Naive thymus-derived CD4-positive, alpha-beta T cell (primary cell): Measurements from ENCODE around the gene DNAH3. TPM values are rescaled to one million over a fixed set of nuclear protein-coding genes. Genes with fewer than 3 reads are reported as not detected.

Source experiments
- ATAC-seq: fragments of 150-1000 bp; cut with Tn5 transposase; 2 replicates; pipeline ENCODE4 v1.10.0; 2021; ENCODE audit warnings: mild to moderate bottlenecking, moderate library complexity
- CTCF ChIA-PET: fragments of 350-600 bp; sonication (Branson Sonifier 250); formaldehyde crosslinking; loops from one replicate; lab custom pipeline; 2021; ENCODE audit warnings: antibody characterized with exemption; lab: Charles Lee
- POLR2A ChIA-PET: fragments of 350-600 bp; sonication (Branson Sonifier 250); formaldehyde crosslinking; loops from one replicate; lab custom pipeline; 2021; ENCODE audit warnings: antibody characterized with exemption, inconsistent platforms; lab: Charles Lee
- DNase-seq, 9 donors: peaks; one replicate each; pipeline versions ENCODE4 v3.0.0 to v3.0.0-alpha.2; 2020 to 2022; ENCODE audit warnings: mixed read lengths in 1 of 9
- H3K27ac ChIP-seq: one replicate; pipeline ENCODE4 v1.7.0; 2013; ENCODE audit warnings: mild to moderate bottlenecking, low read depth, low read length, moderate library complexity
- H3K27me3 ChIP-seq, 2 donors: one replicate each; pipeline ENCODE4 v1.7.0; 2013; ENCODE audit warnings: low read length in 2 of 2, mild to moderate bottlenecking in 2 of 2, moderate library complexity in 2 of 2; ENCODE audit not compliant: control insufficient read depth in 2 of 2, insufficient read depth in 2 of 2
- H3K36me3 ChIP-seq, 3 experiments: 1 replicate in 2 of 3; 2 replicates in 1 of 3; pipeline ENCODE4 v1.7.0; 2013; ENCODE audit warnings: low read length in 3 of 3, mild to moderate bottlenecking in 3 of 3, moderate library complexity in 1 of 3; ENCODE audit not compliant: insufficient read depth in 3 of 3, control insufficient read depth in 2 of 3
- H3K4me1 ChIP-seq, 2 donors: one replicate each; pipeline ENCODE4 v1.7.0; 2013; ENCODE audit warnings: low read length in 2 of 2, mild to moderate bottlenecking in 2 of 2, moderate library complexity in 1 of 2; ENCODE audit not compliant: control insufficient read depth in 2 of 2, insufficient read depth in 2 of 2
- H3K4me3 ChIP-seq: 2 replicates; pipeline ENCODE4 v1.7.0; 2013; ENCODE audit warnings: mild to moderate bottlenecking, low read length
- H3K9me3 ChIP-seq, 3 experiments: 1 replicate in 2 of 3; 2 replicates in 1 of 3; pipeline ENCODE4 v1.7.0; 2013; ENCODE audit warnings: low read length in 3 of 3; ENCODE audit not compliant: control insufficient read depth in 2 of 3
- H3K27ac Mint-ChIP-seq, 9 donors: one replicate each; pipeline ENCODE4 v1.8.0; 2020 to 2022; ENCODE audit warnings: mixed read lengths in 9 of 9, mild to moderate bottlenecking in 8 of 9, moderate library complexity in 5 of 9, inconsistent platforms in 2 of 9
- H3K27me3 Mint-ChIP-seq, 5 donors: one replicate each; pipeline ENCODE4 v1.8.0; 2021 to 2022; ENCODE audit warnings: mixed read lengths in 5 of 5, mild to moderate bottlenecking in 1 of 5
- H3K36me3 Mint-ChIP-seq, 5 donors: one replicate each; pipeline ENCODE4 v1.8.0; 2020 to 2022; ENCODE audit warnings: mixed read lengths in 5 of 5, mild to moderate bottlenecking in 3 of 5, inconsistent platforms in 1 of 5
- H3K4me1 Mint-ChIP-seq, 7 donors: one replicate each; pipeline ENCODE4 v1.8.0; 2020 to 2022; ENCODE audit warnings: mixed read lengths in 7 of 7, mild to moderate bottlenecking in 3 of 7, inconsistent platforms in 1 of 7
- H3K4me3 Mint-ChIP-seq, 10 donors: one replicate each; pipeline ENCODE4 v1.8.0; 2020 to 2022; ENCODE audit warnings: mild to moderate bottlenecking in 10 of 10, mixed read lengths in 10 of 10, moderate library complexity in 6 of 10, inconsistent platforms in 2 of 10
- H3K9me3 Mint-ChIP-seq, 11 donors: one replicate each; pipeline ENCODE4 v1.8.0; 2020 to 2022; ENCODE audit warnings: mixed read lengths in 11 of 11, mild to moderate bottlenecking in 4 of 11, inconsistent platforms in 1 of 11, moderate library complexity in 1 of 11
- intact Hi-C, 2 donors: fragments of 100-400 bp; cut with micrococcal nuclease; formaldehyde crosslinking; loops; one replicate each; pipeline ENCODE4 v1.15.1; 2023
- polyA plus RNA-seq, 2 donors: library from polyadenylated mRNA; unstranded; fragments of 300-500 nt; fragmentation: Illumina TruSeq; gene quantifications; one replicate each; pipeline ENCODE4 v1.2.3, GENCODE V29; 2021
- total RNA-seq, 6 experiments: library from RNA in 5 of 6; stranded (reverse) in 5 of 6; gene quantifications; 1 replicate in 5 of 6; 2 replicates in 1 of 6; pipeline ENCODE4 v1.2.3 and lab custom pipeline; 2021 to 2026

Gene DNAH3
- total and polyA plus RNA-seq, 7 experiments from 2014 or later = not detected

- ChIA-PET CTCF (no interaction called here), POLR2A (interaction anchor here (1.0 to 2.2 kb wide), 4 partner anchors 23 to 1290 kb away, joined by 3 to 6 read pairs (median 3); no protein-coding TSS in a partner anchor)
- Histone ChIP-seq H3K4me3 (peak overlapping the region; percentile 88), H3K27me3 (no peaks in the 10 kb centered on the region), H3K4me1 (peaks cover 23 to 29% of the 10 kb centered on the region in 2 donors), H3K36me3 (peaks cover 0 to 6% (median 0%) of the 10 kb centered on the region in 3 experiments), H3K27ac (peak overlapping the region; percentile 97), H3K9me3 (no peaks in the 10 kb centered on the region)
- ATAC-seq (no peak), DNase-seq (peak in 3 of 9 donors; percentile 12 to 35 (median 25))
- peak overlapping the region; percentile 87 to 99 (median 96) for H3K4me3 Mint-ChIP-seq
- peak overlapping the region; percentile 94 to 99 (median 97) for H3K27ac Mint-ChIP-seq
- no peaks in the 10 kb centered on the region for H3K27me3 Mint-ChIP-seq
- peaks cover 4 to 34% (median 5%) of the 10 kb centered on the region in 5 donors for H3K36me3 Mint-ChIP-seq
- intact Hi-C loops = loop anchor here (2.0 to 10.0 kb wide), 12 partner anchors 16 to 1834 kb away; partner anchors contain the start of genes LDAF1 (in 2 of the 2), COQ7 (in 1 of the 2), ERI2 (in 1 of the 2) and POLR3E (in 1 of the 2)
- peaks cover 0 to 5% (median 0%) of the 10 kb centered on the region in 11 donors for H3K9me3 Mint-ChIP-seq
- H3K4me1 Mint-ChIP-seq = peaks cover 52 to 76% (median 74%) of the 10 kb centered on the region in 7 donors
Observed at GRCh38 chr16:20901068-20901435, 249.6 kb downstream of the DNAH3 start.

GRCh38 chr16:20900299-20901067 is 250.2 kb downstream of the DNAH3 start, which contains the start of the genes DCUN1D3 and LYRM1:
Gene DCUN1D3 (minus strand): TSS chr16:20900358. CDS start chr16:20862538, 37,820 bp downstream.
Gene LYRM1 (plus strand): TSS chr16:20900771. CDS start chr16:20915556, 14,785 bp downstream.
- Mint-ChIP-seq H3K9me3 (peaks cover 0 to 5% (median 0%) of the 10 kb centered on the region in 11 donors), H3K36me3 (peaks cover 4 to 34% (median 5%) of the 10 kb centered on the region in 5 donors), H3K4me3 (peak within 1 kb of the TSS; percentile 87 to 99 (median 96)), H3K4me1 (peaks cover 52 to 76% (median 71%) of the 10 kb centered on the region in 7 donors), H3K27ac (peak within 1 kb of the TSS; percentile 94 to 99 (median 97)), H3K27me3 (no peaks in the 10 kb centered on the region)
- ChIA-PET CTCF (interaction anchor here (0.6 kb wide), 1 partner anchor 26 kb away, joined by 3 read pairs; no protein-coding TSS in a partner anchor), POLR2A (interaction anchor here (0.7 to 2.5 kb wide), 6 partner anchors 22 to 1437 kb away, joined by 3 to 12 read pairs (median 3); no protein-coding TSS in a partner anchor)
- ATAC-seq = peak; percentile 80
- H3K36me3 ChIP-seq = peaks cover 0 to 6% (median 0%) of the 10 kb centered on the region in 3 experiments
- H3K9me3 ChIP-seq = no peaks in the 10 kb centered on the region
- peaks cover 23 to 29% of the 10 kb centered on the region in 2 donors for H3K4me1 ChIP-seq
- H3K4me3 ChIP-seq = peak within 1 kb of the TSS; percentile 88
- H3K27ac ChIP-seq = peak within 1 kb of the TSS; percentile 97
- H3K27me3 ChIP-seq = no peaks in the 10 kb centered on the region
- DNase-seq = peak; percentile 65 to 90 (median 79)
- intact Hi-C loops = loop anchor here (1.0 to 10.0 kb wide), 18 partner anchors 16 to 1833 kb away; partner anchors contain the start of genes ERI2 (in 2 of the 2), LDAF1 (in 2 of the 2), REXO5 (in 2 of the 2) and THUMPD1 (in 2 of the 2)

- POLR2A ChIA-PET = interaction anchor here (0.6 to 2.5 kb wide), 7 partner anchors 21 to 1438 kb away, joined by 3 to 12 read pairs (median 3); no protein-coding TSS in a partner anchor
- H3K27me3 Mint-ChIP-seq = no peaks in the 10 kb centered on the region
- CTCF ChIA-PET = no interaction called here
- peaks cover 47 to 72% (median 67%) of the 10 kb centered on the region in 7 donors for H3K4me1 Mint-ChIP-seq
- intact Hi-C loops = loop anchor here (1.0 to 10.0 kb wide), 18 partner anchors 15 to 1832 kb away; partner anchors contain the start of genes ERI2 (in 2 of the 2), LDAF1 (in 2 of the 2), REXO5 (in 2 of the 2) and THUMPD1 (in 2 of the 2)
- Histone ChIP-seq H3K9me3 (no peaks in the 10 kb centered on the region), H3K27ac (peak overlapping the region; percentile 97), H3K4me1 (peaks cover 20 to 23% of the 10 kb centered on the region in 2 donors), H3K4me3 (peak overlapping the region; percentile 88), H3K36me3 (peaks cover 0 to 6% (median 0%) of the 10 kb centered on the region in 3 experiments), H3K27me3 (no peaks in the 10 kb centered on the region)
- peaks cover 4 to 36% (median 5%) of the 10 kb centered on the region in 5 donors for H3K36me3 Mint-ChIP-seq
- ATAC-seq = peak; percentile 2
- H3K4me3 Mint-ChIP-seq = peak overlapping the region; percentile 87 to 99 (median 96)
- peak overlapping the region; percentile 94 to 99 (median 97) for H3K27ac Mint-ChIP-seq
- peak in 4 of 9 donors; percentile 11 to 77 (median 34) for DNase-seq
- H3K9me3 Mint-ChIP-seq = peaks cover 0 to 5% (median 0%) of the 10 kb centered on the region in 11 donors
Observed at GRCh38 chr16:20899477-20900298, 251.0 kb downstream of the DNAH3 start.

- ChIA-PET CTCF (no interaction called here), POLR2A (interaction anchor here (0.6 to 2.5 kb wide), 3 partner anchors 21 to 95 kb away, joined by 3 to 12 read pairs (median 6); no protein-coding TSS in a partner anchor)
- Mint-ChIP-seq H3K27ac (peak overlapping the region; percentile 94 to 99 (median 97)), H3K36me3 (peaks cover 4 to 32% (median 5%) of the 10 kb centered on the region in 5 donors), H3K9me3 (peaks cover 0 to 3% (median 0%) of the 10 kb centered on the region in 11 donors), H3K4me1 (peaks cover 40 to 68% (median 61%) of the 10 kb centered on the region in 7 donors), H3K4me3 (peak overlapping the region; percentile 87 to 99 (median 96)), H3K27me3 (no peaks in the 10 kb centered on the region)
- H3K4me3 ChIP-seq = no peak overlapping the region
- no peak for ATAC-seq
- H3K27me3 ChIP-seq = no peaks in the 10 kb centered on the region
- peaks cover 14 to 17% of the 10 kb centered on the region in 2 donors for H3K4me1 ChIP-seq
- peaks cover 0 to 6% (median 0%) of the 10 kb centered on the region in 3 experiments for H3K36me3 ChIP-seq
- intact Hi-C loops = no loop called here
- DNase-seq = no peak
- no peaks in the 10 kb centered on the region for H3K9me3 ChIP-seq
- peak overlapping the region; percentile 97 for H3K27ac ChIP-seq
Observed at GRCh38 chr16:20899071-20899470, 251.6 kb downstream of the DNAH3 start.

- Mint-ChIP-seq H3K27me3 (no peaks in the 10 kb centered on the region), H3K27ac (peak overlapping the region in 6 of 9 donors; percentile 28 to 57 (median 44)), H3K4me3 (peak overlapping the region in 5 of 10 donors; percentile 2 to 87 (median 22)), H3K4me1 (peaks cover 33 to 65% (median 50%) of the 10 kb centered on the region in 7 donors), H3K36me3 (peaks cover 4 to 29% (median 5%) of the 10 kb centered on the region in 5 donors), H3K9me3 (peaks cover 0 to 3% (median 0%) of the 10 kb centered on the region in 11 donors)
- H3K9me3 ChIP-seq = no peaks in the 10 kb centered on the region
- ATAC-seq = no peak
- no peak overlapping the region for H3K27ac ChIP-seq
- ChIA-PET POLR2A (no interaction called here), CTCF (no interaction called here)
- no peaks in the 10 kb centered on the region for H3K27me3 ChIP-seq
- no peak for DNase-seq
- peaks cover 0 to 13% (median 0%) of the 10 kb centered on the region in 3 experiments for H3K36me3 ChIP-seq
- peaks cover 7% of the 10 kb centered on the region in 2 donors for H3K4me1 ChIP-seq
- no peak overlapping the region for H3K4me3 ChIP-seq
- intact Hi-C loops = no loop called here
Observed at GRCh38 chr16:20897922-20898321, 252.7 kb downstream of the DNAH3 start.
